ENCODE data around the gene GUK1.

Gene GUK1

DNA sequence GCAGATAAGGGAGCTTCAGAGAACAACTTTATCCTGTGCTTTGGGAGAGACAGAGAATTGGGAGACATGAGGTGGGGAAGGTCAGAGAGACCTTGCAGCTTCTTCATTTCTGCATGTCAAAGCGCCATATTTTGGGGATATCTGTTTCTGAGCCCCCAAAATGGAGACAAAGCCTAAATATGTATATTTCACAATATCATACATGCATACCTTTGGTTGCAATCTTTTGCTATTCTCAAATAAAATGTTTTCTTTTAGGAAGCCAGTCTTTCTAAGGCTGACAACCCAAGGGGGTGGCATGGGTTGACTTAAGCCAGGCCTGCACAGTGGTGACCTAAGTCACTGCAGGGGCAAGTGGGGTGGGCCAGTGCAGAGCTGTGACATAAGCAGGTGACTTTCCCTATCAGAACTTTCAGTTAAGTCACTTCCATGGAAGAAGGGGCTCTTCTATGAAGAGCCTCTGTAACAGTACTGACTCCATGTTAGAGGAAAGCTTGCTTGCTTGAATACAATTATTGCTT is 17.1 kb upstream of the GUK1 start:
- Histone ChIP-seq H3K4me1 (ENCODE audit: control insufficient read depth in 2 of 2, insufficient read depth in 1 of 2, low read depth in 1 of 2, low read length in 2 of 2) (peaks cover 0 to 3% of the 10 kb centered on the region in 2 donors), H4K8ac (ENCODE audit: low read depth, low read length) (no peak overlapping the region), H3K9me3 (replicated peaks in 1 of 2; ENCODE audit: control insufficient read depth in 2 of 2, insufficient read depth in 1 of 2, low read depth in 1 of 2, low read length in 2 of 2) (peaks cover 2 to 3% of the 10 kb centered on the region in 2 donors), H2BK15ac (ENCODE audit: low read length) (no peak overlapping the region), H3K4ac (ENCODE audit: low read length) (no peak overlapping the region), H4K91ac (ENCODE audit: low read depth, low read length, poor library complexity) (no peak overlapping the region), H3K36me3 (replicated peaks in 1 of 2; ENCODE audit: control insufficient read depth in 2 of 2, insufficient read depth in 2 of 2, low read length in 2 of 2) (no peaks in the 10 kb centered on the region), H3K14ac (ENCODE audit: low read length) (no peak overlapping the region), H2BK12ac (ENCODE audit: low read length) (no peak overlapping the region), H3K9ac (ENCODE audit: low read depth, low read length, poor library complexity) (no peak overlapping the region), H3K79me1 (ENCODE audit: low read depth, low read length) (no peaks in the 10 kb centered on the region), H3K4me2 (ENCODE audit: insufficient read depth, low read length, poor library complexity, severe bottlenecking) (no peak overlapping the region), H3K23ac (ENCODE audit: low read depth, low read length, poor library complexity) (no peak overlapping the region), H3K27ac (replicated peaks; ENCODE audit: low read length) (no peak overlapping the region), H2BK5ac (ENCODE audit: low read length) (no peak overlapping the region), H2AFZ (ENCODE audit: low read length) (no peak overlapping the region), H2AK5ac (ENCODE audit: low read depth, low read length) (no peak overlapping the region), H2BK120ac (ENCODE audit: low read depth, low read length) (no peak overlapping the region), H3K27me3 (ENCODE audit: control insufficient read depth in 3 of 3, insufficient read depth in 3 of 3, low read depth in 1 of 3, low read length in 3 of 3) (peaks cover 0 to 3% (median 2%) of the 10 kb centered on the region in 3 experiments), H3K4me3 (ENCODE audit: low read length in 2 of 2) (no peak overlapping the region), H3K18ac (ENCODE audit: low read length) (no peak overlapping the region)
- DNase-seq (ENCODE audit: low spot score) = no peak
- no CpG with 5 or more reads among the region's 1 CpG for whole genome bisulfite sequencing, 2 donors (ENCODE audit: extremely low coverage in 2 of 2, insufficient read length in 2 of 2, insufficient replicate concordance in 1 of 2)

- H3K23ac ChIP-seq (ENCODE audit: low read depth, low read length, poor library complexity) = no peak overlapping the region
- WGBS, 2 donors (ENCODE audit: extremely low coverage in 2 of 2, insufficient read length in 2 of 2, insufficient replicate concordance in 1 of 2) = no CpG with 5 or more reads among the region's 2 CpGs
- no peak for DNase-seq (ENCODE audit: low spot score)
These were observed 16.6 kb upstream of the GUK1 start for GRCh38 chr1:228123505-228123904.

DNA sequence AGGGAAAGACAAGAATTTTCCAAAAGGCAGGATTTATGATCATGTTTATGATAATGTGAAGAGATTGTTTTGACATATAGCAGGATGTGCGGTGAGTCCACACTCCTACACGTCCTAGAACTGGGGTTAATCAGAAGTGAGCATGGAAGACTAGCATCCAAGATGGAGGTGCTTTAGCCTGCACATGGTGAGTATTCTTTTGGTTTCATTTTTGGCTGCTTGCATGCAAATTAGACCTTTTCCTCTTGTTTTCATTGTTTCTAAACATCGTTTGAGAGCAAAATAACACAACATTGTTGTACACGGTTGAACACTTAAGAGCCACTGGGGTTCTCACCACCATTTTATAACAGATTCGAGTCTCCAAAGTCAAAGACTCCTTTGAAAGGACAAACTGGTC is 14.9 kb upstream of the GUK1 start:
- Histone ChIP-seq H4K8ac (ENCODE audit: low read depth, low read length) (no peak overlapping the region), H3K27me3 (ENCODE audit: control insufficient read depth in 3 of 3, insufficient read depth in 3 of 3, low read depth in 1 of 3, low read length in 3 of 3) (peaks cover 0 to 5% (median 3%) of the 10 kb centered on the region in 3 experiments), H3K9ac (ENCODE audit: low read depth, low read length, poor library complexity) (no peak overlapping the region), H3K4me2 (ENCODE audit: insufficient read depth, low read length, poor library complexity, severe bottlenecking) (no peak overlapping the region), H2BK120ac (ENCODE audit: low read depth, low read length) (no peak overlapping the region), H4K91ac (ENCODE audit: low read depth, low read length, poor library complexity) (no peak overlapping the region), H2BK12ac (ENCODE audit: low read length) (no peak overlapping the region), H3K18ac (ENCODE audit: low read length) (no peak overlapping the region), H3K79me1 (ENCODE audit: low read depth, low read length) (no peaks in the 10 kb centered on the region), H3K4me1 (ENCODE audit: control insufficient read depth in 2 of 2, insufficient read depth in 1 of 2, low read depth in 1 of 2, low read length in 2 of 2) (peaks cover 0 to 3% of the 10 kb centered on the region in 2 donors), H3K14ac (ENCODE audit: low read length) (no peak overlapping the region), H3K23ac (ENCODE audit: low read depth, low read length, poor library complexity) (no peak overlapping the region), H3K4me3 (ENCODE audit: low read length in 2 of 2) (no peak overlapping the region), H3K36me3 (replicated peaks in 1 of 2; ENCODE audit: control insufficient read depth in 2 of 2, insufficient read depth in 2 of 2, low read length in 2 of 2) (no peaks in the 10 kb centered on the region), H3K9me3 (replicated peaks in 1 of 2; ENCODE audit: control insufficient read depth in 2 of 2, insufficient read depth in 1 of 2, low read depth in 1 of 2, low read length in 2 of 2) (peaks cover 0 to under 1% of the 10 kb centered on the region in 2 donors), H2AK5ac (ENCODE audit: low read depth, low read length) (no peak overlapping the region), H2BK5ac (ENCODE audit: low read length) (no peak overlapping the region), H2BK15ac (ENCODE audit: low read length) (no peak overlapping the region), H3K27ac (replicated peaks; ENCODE audit: low read length) (no peak overlapping the region), H3K4ac (ENCODE audit: low read length) (no peak overlapping the region), H2AFZ (ENCODE audit: low read length) (peak overlapping the region; percentile 2)
- WGBS, 2 donors (ENCODE audit: extremely low coverage in 2 of 2, insufficient read length in 2 of 2, insufficient replicate concordance in 1 of 2) = no CpG with 5 or more reads among the region's 5 CpGs
- DNase-seq (ENCODE audit: low spot score) = no peak

More at GRCh38 chr1:228123505-228123904, 16.6 kb upstream of the GUK1 start:
- no peak overlapping the region for H2BK5ac ChIP-seq (ENCODE audit: low read length)
- H3K36me3 ChIP-seq (replicated peaks in 1 of 2; ENCODE audit: control insufficient read depth in 2 of 2, insufficient read depth in 2 of 2, low read length in 2 of 2) = no peaks in the 10 kb centered on the region
- peaks cover 2 to 3% of the 10 kb centered on the region in 2 donors for H3K9me3 ChIP-seq (replicated peaks in 1 of 2; ENCODE audit: control insufficient read depth in 2 of 2, insufficient read depth in 1 of 2, low read depth in 1 of 2, low read length in 2 of 2)
- H3K4ac ChIP-seq (ENCODE audit: low read length) = no peak overlapping the region
- H3K4me1 ChIP-seq (ENCODE audit: control insufficient read depth in 2 of 2, insufficient read depth in 1 of 2, low read depth in 1 of 2, low read length in 2 of 2) = peaks cover 0 to 3% of the 10 kb centered on the region in 2 donors
- H3K18ac ChIP-seq (ENCODE audit: low read length) = no peak overlapping the region
- no peak overlapping the region for H2AK5ac ChIP-seq (ENCODE audit: low read depth, low read length)
- H2BK120ac ChIP-seq (ENCODE audit: low read depth, low read length) = no peak overlapping the region
- H4K8ac ChIP-seq (ENCODE audit: low read depth, low read length) = no peak overlapping the region
- no peak overlapping the region for H3K9ac ChIP-seq (ENCODE audit: low read depth, low read length, poor library complexity)
- no peak overlapping the region for H3K4me2 ChIP-seq (ENCODE audit: insufficient read depth, low read length, poor library complexity, severe bottlenecking)
- no peak overlapping the region for H2BK12ac ChIP-seq (ENCODE audit: low read length)
- H2BK15ac ChIP-seq (ENCODE audit: low read length) = no peak overlapping the region
- H3K27ac ChIP-seq (replicated peaks; ENCODE audit: low read length) = no peak overlapping the region
- no peak overlapping the region for H3K4me3 ChIP-seq (ENCODE audit: low read length in 2 of 2)
- peaks cover 0 to 3% (median 2%) of the 10 kb centered on the region in 3 experiments for H3K27me3 ChIP-seq (ENCODE audit: control insufficient read depth in 3 of 3, insufficient read depth in 3 of 3, low read depth in 1 of 3, low read length in 3 of 3)
- H2AFZ ChIP-seq (ENCODE audit: low read length) = no peak overlapping the region
- H3K79me1 ChIP-seq (ENCODE audit: low read depth, low read length) = no peaks in the 10 kb centered on the region
- H4K91ac ChIP-seq (ENCODE audit: low read depth, low read length, poor library complexity) = no peak overlapping the region
- no peak overlapping the region for H3K14ac ChIP-seq (ENCODE audit: low read length)

- no peaks in the 10 kb centered on the region for H3K4me1 ChIP-seq (ENCODE audit: control insufficient read depth in 2 of 2, insufficient read depth in 1 of 2, low read depth in 1 of 2, low read length in 2 of 2)
- WGBS, 2 donors (ENCODE audit: extremely low coverage in 2 of 2, insufficient read length in 2 of 2, insufficient replicate concordance in 1 of 2) = no CpG with 5 or more reads among the region's 2 CpGs
- no peak overlapping the region for H2BK15ac ChIP-seq (ENCODE audit: low read length)
- no peak overlapping the region for H3K4me2 ChIP-seq (ENCODE audit: insufficient read depth, low read length, poor library complexity, severe bottlenecking)
- no peak overlapping the region for H3K27ac ChIP-seq (replicated peaks; ENCODE audit: low read length)
- H3K18ac ChIP-seq (ENCODE audit: low read length) = no peak overlapping the region
- DNase-seq (ENCODE audit: low spot score) = no peak
- no peak overlapping the region for H4K8ac ChIP-seq (ENCODE audit: low read depth, low read length)
- H3K79me1 ChIP-seq (ENCODE audit: low read depth, low read length) = no peaks in the 10 kb centered on the region
- no peak overlapping the region for H4K91ac ChIP-seq (ENCODE audit: low read depth, low read length, poor library complexity)
- H3K9ac ChIP-seq (ENCODE audit: low read depth, low read length, poor library complexity) = no peak overlapping the region
- H3K9me3 ChIP-seq (replicated peaks in 1 of 2; ENCODE audit: control insufficient read depth in 2 of 2, insufficient read depth in 1 of 2, low read depth in 1 of 2, low read length in 2 of 2) = no peaks in the 10 kb centered on the region
- no peak overlapping the region for H3K4ac ChIP-seq (ENCODE audit: low read length)
- H2AK5ac ChIP-seq (ENCODE audit: low read depth, low read length) = no peak overlapping the region
- H2BK5ac ChIP-seq (ENCODE audit: low read length) = no peak overlapping the region
- H2BK12ac ChIP-seq (ENCODE audit: low read length) = no peak overlapping the region
- H3K27me3 ChIP-seq (ENCODE audit: control insufficient read depth in 3 of 3, insufficient read depth in 3 of 3, low read depth in 1 of 3, low read length in 3 of 3) = peaks cover 0 to 49% (median 19%) of the 10 kb centered on the region in 3 experiments
- H2AFZ ChIP-seq (ENCODE audit: low read length) = no peak overlapping the region
- no peaks in the 10 kb centered on the region for H3K36me3 ChIP-seq (replicated peaks in 1 of 2; ENCODE audit: control insufficient read depth in 2 of 2, insufficient read depth in 2 of 2, low read length in 2 of 2)
- H2BK120ac ChIP-seq (ENCODE audit: low read depth, low read length) = no peak overlapping the region
- H3K14ac ChIP-seq (ENCODE audit: low read length) = no peak overlapping the region
- H3K4me3 ChIP-seq (ENCODE audit: low read length in 2 of 2) = no peak overlapping the region
- H3K23ac ChIP-seq (ENCODE audit: low read depth, low read length, poor library complexity) = no peak overlapping the region
These were observed 8.3 kb upstream of the GUK1 start for GRCh38 chr1:228131766-228132165.
